ENCODE data around the gene ERCC5.

The ERCC5 gene

DNA sequence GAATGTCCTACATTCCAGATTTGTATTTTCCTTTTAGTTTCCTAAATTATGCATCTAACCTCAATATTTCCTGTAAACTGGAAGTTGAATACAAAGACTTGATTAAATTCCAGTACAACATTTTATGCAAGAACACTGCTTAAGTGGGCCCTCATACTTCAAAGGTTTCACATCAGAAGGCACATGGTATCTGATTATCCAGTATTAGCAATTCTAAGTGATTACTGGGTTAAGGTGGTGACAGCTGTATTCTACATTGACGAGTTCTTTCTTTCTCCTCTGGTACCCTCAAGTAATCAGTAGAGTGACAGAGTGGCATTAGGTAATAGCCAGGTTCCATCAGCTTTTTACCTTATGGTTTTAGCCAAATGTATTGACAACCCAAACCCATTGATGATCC, 28.6 kb upstream of the ERCC5 start:
- POLR2A ChIA-PET, result no interaction called here
- CTCF ChIA-PET, result no interaction called here
- no peak for DNase-seq (ENCODE audit: extremely low spot score)
- TF ChIP-seq, protein P1, sequence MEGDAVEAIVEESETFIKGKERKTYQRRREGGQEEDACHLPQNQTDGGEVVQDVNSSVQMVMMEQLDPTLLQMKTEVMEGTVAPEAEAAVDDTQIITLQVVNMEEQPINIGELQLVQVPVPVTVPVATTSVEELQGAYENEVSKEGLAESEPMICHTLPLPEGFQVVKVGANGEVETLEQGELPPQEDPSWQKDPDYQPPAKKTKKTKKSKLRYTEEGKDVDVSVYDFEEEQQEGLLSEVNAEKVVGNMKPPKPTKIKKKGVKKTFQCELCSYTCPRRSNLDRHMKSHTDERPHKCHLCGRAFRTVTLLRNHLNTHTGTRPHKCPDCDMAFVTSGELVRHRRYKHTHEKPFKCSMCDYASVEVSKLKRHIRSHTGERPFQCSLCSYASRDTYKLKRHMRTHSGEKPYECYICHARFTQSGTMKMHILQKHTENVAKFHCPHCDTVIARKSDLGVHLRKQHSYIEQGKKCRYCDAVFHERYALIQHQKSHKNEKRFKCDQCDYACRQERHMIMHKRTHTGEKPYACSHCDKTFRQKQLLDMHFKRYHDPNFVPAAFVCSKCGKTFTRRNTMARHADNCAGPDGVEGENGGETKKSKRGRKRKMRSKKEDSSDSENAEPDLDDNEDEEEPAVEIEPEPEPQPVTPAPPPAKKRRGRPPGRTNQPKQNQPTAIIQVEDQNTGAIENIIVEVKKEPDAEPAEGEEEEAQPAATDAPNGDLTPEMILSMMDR (IDR thresholded peaks at IDR 0.05; ENCODE audit: control extremely low read depth, extremely low read depth, low read depth, missing control alignments), result no peak

DNA sequence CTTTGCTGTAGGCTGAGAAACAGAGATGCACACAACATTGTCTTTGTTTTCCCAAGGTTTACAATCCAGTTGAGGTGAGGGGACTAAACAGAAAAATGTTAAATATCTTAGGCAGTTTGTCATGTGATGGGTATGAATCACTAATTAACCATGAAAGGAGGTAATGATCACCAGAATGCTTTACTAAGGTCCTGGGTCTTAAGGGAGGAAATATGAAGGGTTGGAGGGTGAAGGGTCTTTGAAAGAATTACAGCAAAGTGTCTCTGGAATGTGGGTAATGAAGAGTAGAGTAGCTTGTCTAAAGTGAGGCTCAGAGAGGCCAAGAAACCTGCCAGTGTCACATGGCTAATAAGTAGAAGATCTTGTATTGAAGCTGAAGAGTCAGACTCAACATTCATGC, 27.9 kb upstream of the ERCC5 start:
- no peak for DNase-seq (ENCODE audit: extremely low spot score)
- TF ChIP-seq, protein P1 (IDR thresholded peaks at IDR 0.05; ENCODE audit: control extremely low read depth, extremely low read depth, low read depth, missing control alignments), result no peak
- POLR2A ChIA-PET, result no interaction called here
- CTCF ChIA-PET, result no interaction called here

DNA sequence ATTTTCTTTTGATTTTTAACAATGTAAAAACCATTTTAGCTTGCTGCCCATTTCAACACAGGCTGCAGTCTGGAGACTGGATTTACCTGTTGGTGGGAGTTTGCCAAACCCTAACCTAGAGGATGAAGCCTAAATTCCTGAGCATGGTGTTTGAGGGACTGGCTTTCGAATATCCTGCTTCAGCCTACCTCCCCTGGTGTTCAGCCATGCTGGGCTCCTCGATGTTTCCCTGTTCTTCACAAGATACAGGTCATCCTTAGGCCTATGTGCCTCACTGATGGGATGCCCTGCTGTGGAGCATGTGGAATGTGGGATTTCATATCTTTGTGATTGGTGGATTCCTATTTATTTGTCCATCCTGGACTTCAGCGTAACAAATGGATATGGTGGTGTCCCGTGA, 20.4 kb upstream of the ERCC5 start:
- TF ChIP-seq, protein P1 (IDR thresholded peaks at IDR 0.05; ENCODE audit: control extremely low read depth, extremely low read depth, low read depth, missing control alignments), result no peak

DNA sequence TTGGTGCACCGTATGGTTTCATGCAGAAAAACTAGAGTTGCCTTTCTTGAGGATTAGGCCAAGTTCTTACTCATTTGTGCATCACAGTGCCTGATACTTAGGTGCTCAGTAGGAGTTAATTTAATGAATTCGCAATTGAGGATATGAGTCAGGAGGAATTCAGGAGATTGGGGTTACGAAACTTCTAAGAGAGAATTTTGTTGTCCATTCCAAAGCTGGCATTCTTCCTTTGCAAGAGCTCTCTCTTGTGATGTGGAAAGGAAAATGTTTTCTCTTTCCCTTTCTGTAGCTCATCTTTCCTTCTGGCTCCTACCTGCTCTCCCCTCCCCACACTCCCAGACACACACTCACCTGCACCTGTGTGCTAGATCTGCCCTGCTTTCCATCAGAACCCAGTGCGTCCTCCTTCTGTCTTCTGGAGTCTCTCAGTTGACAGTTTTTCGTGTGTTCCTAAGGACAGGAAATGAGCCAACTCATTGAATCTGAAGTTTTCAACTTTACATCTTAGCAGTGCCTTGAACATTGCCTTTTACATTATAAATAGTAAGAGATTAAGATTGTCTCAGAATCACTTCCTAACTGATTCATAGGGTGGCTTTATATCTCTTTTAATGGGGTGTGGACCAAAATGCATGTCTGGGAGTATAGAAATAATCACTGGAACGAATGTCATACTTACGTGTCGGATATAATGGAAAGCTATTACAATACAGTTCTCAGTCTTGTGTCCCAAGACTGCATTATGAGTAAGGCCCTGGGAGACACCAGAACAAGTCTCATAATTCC, 19.7 kb upstream of the ERCC5 start:
- no peak for DNase-seq (ENCODE audit: extremely low spot score)
- TF ChIP-seq, protein P1 (IDR thresholded peaks at IDR 0.05; ENCODE audit: control extremely low read depth, extremely low read depth, low read depth, missing control alignments), result no peak
- ChIA-PET CTCF (interaction anchor here (1.8 kb wide), 1 partner anchor 11 kb away, joined by 6 read pairs; no protein-coding TSS in a partner anchor), POLR2A (no interaction called here)

More for the DNA sequence above, 20.4 kb upstream of the ERCC5 start:
- CTCF ChIA-PET, result interaction anchor here (1.7 to 1.8 kb wide), 2 partner anchors 12 to 16 kb away, joined by 4 to 6 read pairs; no protein-coding TSS in a partner anchor
- no peak for DNase-seq (ENCODE audit: extremely low spot score)
- POLR2A ChIA-PET, result no interaction called here

DNA sequence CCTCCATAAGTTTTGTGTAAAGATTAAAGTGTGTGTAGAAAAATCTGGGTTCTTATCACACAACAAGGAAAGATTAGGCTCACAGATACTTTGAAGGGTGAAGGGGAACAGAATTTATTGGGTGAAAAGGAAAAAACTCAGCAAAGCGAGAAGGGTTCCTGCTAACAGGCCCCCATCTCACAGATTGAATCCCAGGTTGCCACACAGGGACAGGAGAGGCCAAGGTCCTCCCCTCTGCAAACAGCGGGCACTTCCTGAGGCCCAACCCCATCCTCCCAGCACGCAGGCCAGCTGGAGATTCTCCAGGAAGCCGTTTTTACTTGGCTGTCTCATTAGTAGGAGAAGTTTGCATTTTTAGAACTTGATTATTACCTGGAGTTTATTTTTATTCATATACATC, 15.2 kb upstream of the ERCC5 start:
- POLR2A ChIA-PET, result no interaction called here
- DNase-seq (ENCODE audit: extremely low spot score), result no peak
- CTCF ChIA-PET, result interaction anchor here (1.1 to 2.2 kb wide), 4 partner anchors 12 to 30 kb away, joined by 3 to 11 read pairs (median 4); no protein-coding TSS in a partner anchor
- TF ChIP-seq, protein P1 (IDR thresholded peaks at IDR 0.05; ENCODE audit: control extremely low read depth, extremely low read depth, low read depth, missing control alignments), result no peak

DNA sequence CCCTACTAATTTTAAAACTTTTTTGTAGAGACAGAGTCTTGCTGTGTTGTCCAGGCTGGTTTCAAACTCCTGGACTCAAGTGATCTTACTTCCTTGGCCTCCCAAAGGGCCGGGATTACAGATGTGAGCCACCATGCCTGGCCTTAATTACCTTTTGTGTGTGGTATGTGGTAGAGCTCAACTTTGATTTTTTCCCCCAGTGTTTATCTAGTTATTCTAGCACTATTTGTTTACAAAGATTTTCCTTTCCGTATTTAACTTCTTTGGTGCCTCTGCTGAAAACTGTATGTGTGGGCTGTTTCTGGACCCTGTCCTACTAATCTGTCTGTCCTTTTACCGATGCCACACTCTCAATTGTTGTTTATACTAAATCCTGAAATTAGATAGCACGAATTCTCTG, 9.4 kb upstream of the ERCC5 start:
- TF ChIP-seq, protein P1 (IDR thresholded peaks at IDR 0.05; ENCODE audit: control extremely low read depth, extremely low read depth, low read depth, missing control alignments), result no peak
- ChIA-PET POLR2A (no interaction called here), CTCF (interaction anchor here (1.0 to 1.8 kb wide), 4 partner anchors 9 to 36 kb away, joined by 3 to 7 read pairs (median 4); partner anchors contain the start of gene ERCC5)
- DNase-seq (ENCODE audit: extremely low spot score), result no peak

All from GM10248 (cell line).